OCI-LY7 (cell line): ENCODE data around the gene ATP6V0B. TPM values are rescaled to one million over a fixed set of nuclear protein-coding genes. Genes with fewer than 3 reads are reported as not detected.
A peak's percentile ranks its signal among the peaks of the same experiment; 100 is the strongest.

Source experiments
- BruUV-seq: library from RNA; stranded (reverse); fragments of 400-500 nt; replicated peaks from 2 replicates; lab custom pipeline; 2021; lab: Mats Ljungman, UMichigan
- CTCF ChIA-PET: fragments of 300-600 bp; sonication (Branson Sonifier 250); formaldehyde crosslinking; loops from one replicate; lab custom pipeline; 2022; ENCODE audit warnings: antibody characterized with exemption; ENCODE audit not compliant: unreplicated experiment; lab: Charles Lee
- POLR2A ChIA-PET: fragments of 300-600 bp; sonication (Branson Sonifier 250); formaldehyde crosslinking; loops from one replicate; lab custom pipeline; 2022; ENCODE audit warnings: antibody characterized with exemption; lab: Charles Lee
- DNase-seq: peaks from one replicate; pipeline ENCODE4 v3.0.0-alpha.2; 2015; ENCODE audit warnings: low spot score
- H2AFZ ChIP-seq: fragments of 200-600 bp; sonication (generic), shearing (Covaris generic); 2 replicates; pipeline ENCODE4 v1.6.1; 2014; ENCODE audit warnings: mild to moderate bottlenecking, antibody characterized with exemption, low read length, moderate library complexity
- H3K27ac ChIP-seq: fragments of 200-600 bp; sonication (generic); 2 replicates; pipeline ENCODE4 v1.5.1; 2014; ENCODE audit warnings: mixed run types, low read depth, mild to moderate bottlenecking, moderate library complexity, low read length, inconsistent platforms; ENCODE audit not compliant: poor library complexity, severe bottlenecking
- H3K36me3 ChIP-seq: fragments of 200-600 bp; sonication (generic); 2 replicates; pipeline ENCODE4 v1.6.1; 2014; ENCODE audit warnings: mild to moderate bottlenecking, antibody characterized with exemption, low read length, moderate library complexity, mixed read lengths; ENCODE audit not compliant: insufficient read depth
- H3K4me1 ChIP-seq: fragments of 200-600 bp; sonication (generic); 2 replicates; pipeline ENCODE4 v1.5.1; 2014; ENCODE audit warnings: mild to moderate bottlenecking, low read length; ENCODE audit not compliant: insufficient read depth, poor library complexity, severe bottlenecking
- H3K4me2 ChIP-seq: fragments of 200-600 bp; sonication (generic); 2 replicates; pipeline ENCODE4 v1.6.1; 2014; ENCODE audit warnings: mild to moderate bottlenecking, low read length
- H3K4me3 ChIP-seq: fragments of 200-600 bp; sonication (generic); 2 replicates; pipeline ENCODE4 v1.5.1; 2014; ENCODE audit warnings: mild to moderate bottlenecking, low read depth, low read length; ENCODE audit not compliant: poor library complexity, severe bottlenecking
- H3K79me2 ChIP-seq: fragments of 200-600 bp; sonication (generic); 2 replicates; pipeline ENCODE4 v1.6.1; 2016; ENCODE audit warnings: low read depth, mild to moderate bottlenecking, low read length, moderate library complexity, mixed read lengths; ENCODE audit not compliant: insufficient read depth
- H3K9me2 ChIP-seq: fragments of 200-600 bp; sonication (generic); 2 replicates; pipeline ENCODE4 v1.6.1; 2016; ENCODE audit warnings: mild to moderate bottlenecking, low read length, mixed read lengths; ENCODE audit not compliant: insufficient read depth
- H3K9me3 ChIP-seq: fragments of 200-600 bp; sonication (generic); 2 replicates; pipeline ENCODE4 v1.6.1; 2014; ENCODE audit warnings: mild to moderate bottlenecking, mixed run types, low read length, mixed read lengths
- H4K20me1 ChIP-seq: fragments of 200-600 bp; sonication (generic); 2 replicates; pipeline ENCODE4 v1.6.1; 2014; ENCODE audit warnings: mild to moderate bottlenecking, antibody characterized with exemption, low read length, moderate library complexity, mixed read lengths; ENCODE audit not compliant: insufficient read depth
- EZH2phosphoT487 ChIP-seq: fragments of 200-600 bp; sonication (generic); IDR thresholded peaks from 2 replicates; pipeline ENCODE4 v1.6.1; 2018; ENCODE audit warnings: low read depth, borderline replicate concordance, mild to moderate bottlenecking, mixed run types, antibody characterized with exemption, low read length, moderate library complexity, mixed read lengths
- intact Hi-C: fragments of 100-400 bp; cut with micrococcal nuclease; formaldehyde crosslinking; loops from one replicate; pipeline ENCODE4 v1.10.0; 2022; ENCODE audit not compliant: unreplicated experiment
- total RNA-seq, 2 experiments: library from RNA; depleted of rRNA in 1 of 2; stranded (reverse); fragments of >200 nt in 1 of 2; shearing (Covaris generic) in 1 of 2; gene quantifications; 2 replicates each; pipeline ENCODE4 v1.2.3, GENCODE V29; 2014 to 2022
- TF ChIP-seq, protein P1 (sequence below): fragments of 200-600 bp; sonication (generic); conservative IDR thresholded peaks from 2 replicates; pipeline ENCODE4 v1.5.1; 2014; ENCODE audit warnings: mild to moderate bottlenecking, antibody characterized with exemption, low read length, moderate library complexity, mixed read lengths

ATP6V0B gene
- total RNA-seq, 2 experiments from 2014 or later: 68.4 to 97.1 TPM

DNA sequence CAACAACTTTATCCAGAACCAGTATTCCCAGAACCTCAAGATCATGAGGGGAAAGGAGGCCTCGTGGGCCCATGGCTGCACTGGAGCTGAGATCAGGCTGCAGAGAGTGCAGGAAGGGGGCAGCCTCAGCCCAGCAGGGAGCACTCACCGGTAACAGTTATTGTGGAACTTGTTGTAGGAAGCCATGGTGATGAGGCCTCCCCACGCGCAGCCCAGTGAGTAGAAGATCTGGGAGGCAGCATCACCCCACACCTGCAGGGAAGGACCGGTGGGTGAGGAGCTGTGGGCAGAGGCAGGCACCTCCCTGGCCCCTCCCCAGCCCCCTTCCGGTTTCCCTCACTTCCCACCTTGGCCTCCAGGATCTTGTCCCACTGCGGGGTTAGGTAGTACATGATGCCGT, 27.4 kb downstream of the ATP6V0B start:
- Histone ChIP-seq H3K4me3 (no peak overlapping the region), H3K79me2 (no peaks in the 10 kb centered on the region), H3K9me2 (no peaks in the 10 kb centered on the region), H3K4me2 (no peak overlapping the region), H3K36me3 (no peaks in the 10 kb centered on the region), H3K4me1 (no peaks in the 10 kb centered on the region), H3K27ac (no peak overlapping the region), H2AFZ (no peak overlapping the region), H3K9me3 (no peaks in the 10 kb centered on the region), H4K20me1 (no peaks in the 10 kb centered on the region)
- no TSS peak for BruUV-seq
- TF ChIP-seq, protein P1, sequence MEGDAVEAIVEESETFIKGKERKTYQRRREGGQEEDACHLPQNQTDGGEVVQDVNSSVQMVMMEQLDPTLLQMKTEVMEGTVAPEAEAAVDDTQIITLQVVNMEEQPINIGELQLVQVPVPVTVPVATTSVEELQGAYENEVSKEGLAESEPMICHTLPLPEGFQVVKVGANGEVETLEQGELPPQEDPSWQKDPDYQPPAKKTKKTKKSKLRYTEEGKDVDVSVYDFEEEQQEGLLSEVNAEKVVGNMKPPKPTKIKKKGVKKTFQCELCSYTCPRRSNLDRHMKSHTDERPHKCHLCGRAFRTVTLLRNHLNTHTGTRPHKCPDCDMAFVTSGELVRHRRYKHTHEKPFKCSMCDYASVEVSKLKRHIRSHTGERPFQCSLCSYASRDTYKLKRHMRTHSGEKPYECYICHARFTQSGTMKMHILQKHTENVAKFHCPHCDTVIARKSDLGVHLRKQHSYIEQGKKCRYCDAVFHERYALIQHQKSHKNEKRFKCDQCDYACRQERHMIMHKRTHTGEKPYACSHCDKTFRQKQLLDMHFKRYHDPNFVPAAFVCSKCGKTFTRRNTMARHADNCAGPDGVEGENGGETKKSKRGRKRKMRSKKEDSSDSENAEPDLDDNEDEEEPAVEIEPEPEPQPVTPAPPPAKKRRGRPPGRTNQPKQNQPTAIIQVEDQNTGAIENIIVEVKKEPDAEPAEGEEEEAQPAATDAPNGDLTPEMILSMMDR: no peak
- TF ChIP-seq EZH2phosphoT487: no peak
- ChIA-PET POLR2A (interaction anchor here (0.5 kb wide), 1 partner anchor 107 kb away, joined by 5 read pairs; no protein-coding TSS in a partner anchor), CTCF (no interaction called here)
- no peak for DNase-seq
- intact Hi-C loops: no loop called here

DNA sequence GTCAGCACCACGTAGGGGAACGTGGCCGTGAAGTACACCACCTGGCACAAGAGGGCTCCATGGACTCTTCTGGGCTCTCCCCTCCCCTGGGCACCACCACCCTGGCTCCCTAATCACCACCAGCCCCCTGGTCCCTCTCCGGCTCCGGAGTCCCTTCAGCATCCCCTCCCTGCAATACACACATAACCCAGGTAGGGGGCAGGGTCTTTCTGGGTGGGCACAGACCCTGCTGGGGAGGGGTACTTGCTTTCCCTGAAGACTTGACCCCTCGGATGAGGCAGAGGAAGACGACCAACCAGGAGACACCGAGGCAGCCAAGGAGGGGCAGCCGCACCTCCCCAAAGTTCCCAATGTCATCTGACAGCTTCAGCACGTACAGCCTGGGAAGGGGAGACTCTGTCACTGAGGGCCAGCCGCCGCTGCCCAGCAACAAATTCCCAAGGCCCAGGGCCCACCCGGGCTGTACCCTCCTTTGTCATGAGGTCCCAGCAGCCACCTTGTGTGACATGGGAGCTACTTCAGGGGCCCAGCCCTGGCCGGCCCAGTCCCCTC, 27.9 kb downstream of the ATP6V0B start:
- ChIA-PET POLR2A (no interaction called here), CTCF (no interaction called here)
- no peak overlapping the region for H3K4me2 ChIP-seq
- H2AFZ ChIP-seq: no peak overlapping the region
- no peaks in the 10 kb centered on the region for H3K4me1 ChIP-seq
- H3K36me3 ChIP-seq: no peaks in the 10 kb centered on the region
- no peaks in the 10 kb centered on the region for H3K9me3 ChIP-seq
- H3K4me3 ChIP-seq: no peak overlapping the region
- no peaks in the 10 kb centered on the region for H4K20me1 ChIP-seq
- no peak overlapping the region for H3K27ac ChIP-seq
- H3K79me2 ChIP-seq: no peaks in the 10 kb centered on the region
- intact Hi-C loops: no loop called here
- H3K9me2 ChIP-seq: no peaks in the 10 kb centered on the region
- no TSS peak for BruUV-seq
- no peak for TF ChIP-seq EZH2phosphoT487
- TF ChIP-seq, protein P1: peak; percentile 46; the same call in 1 of the 2 replicates
- no peak for DNase-seq

DNA sequence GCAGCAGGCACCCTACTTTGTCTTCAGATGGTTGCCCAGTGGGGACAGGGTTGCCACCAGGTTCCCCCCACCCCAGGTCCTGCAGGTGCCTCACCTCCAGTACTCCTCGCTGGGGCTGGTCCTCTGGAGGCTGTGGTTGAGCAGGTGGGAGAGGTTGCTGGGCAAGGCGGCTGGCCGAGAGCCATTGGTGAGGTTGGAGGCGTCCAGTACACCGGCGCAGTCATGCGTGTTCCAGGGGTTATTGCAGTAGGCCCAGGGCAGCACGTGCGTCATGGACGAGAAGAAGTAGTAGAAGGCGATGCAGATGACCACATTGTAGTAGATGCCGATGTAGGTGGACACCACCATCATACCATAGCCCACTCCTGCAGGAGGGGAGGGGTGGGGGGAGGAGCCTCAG, 33.5 kb downstream of the ATP6V0B start:
- DNase-seq: no peak
- Histone ChIP-seq H3K36me3 (no peaks in the 10 kb centered on the region), H3K9me3 (no peaks in the 10 kb centered on the region), H3K4me3 (no peak overlapping the region), H3K79me2 (no peaks in the 10 kb centered on the region), H3K4me1 (no peaks in the 10 kb centered on the region), H4K20me1 (no peaks in the 10 kb centered on the region), H3K4me2 (no peak overlapping the region), H3K27ac (no peak overlapping the region), H2AFZ (no peak overlapping the region), H3K9me2 (no peaks in the 10 kb centered on the region)
- ChIA-PET POLR2A (no interaction called here), CTCF (no interaction called here)
- intact Hi-C loops: no loop called here
- no TSS peak for BruUV-seq
- TF ChIP-seq, protein P1: no peak
- TF ChIP-seq EZH2phosphoT487: no peak
